ENCODE data around the gene PAQR8.

PAQR8 gene

DNA sequence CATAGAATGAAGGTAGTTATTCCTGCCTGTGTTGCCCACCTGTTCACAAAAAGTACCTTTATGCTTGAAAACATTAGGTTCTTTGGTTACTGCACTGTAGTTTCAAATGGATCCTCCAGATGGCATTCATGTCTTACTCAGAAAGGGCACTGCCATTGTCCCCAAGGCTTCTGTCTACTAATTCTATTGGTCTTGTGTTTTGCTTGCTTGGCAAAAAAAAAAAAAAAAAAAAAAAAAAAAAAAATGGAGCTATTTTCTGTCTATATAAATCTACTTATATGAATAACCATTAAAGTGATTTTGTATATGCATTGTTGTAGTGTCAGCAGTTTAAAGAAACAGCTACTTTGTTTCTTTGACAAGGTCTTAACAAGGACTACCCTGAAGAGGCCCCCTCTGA is 45.5 kb downstream of the PAQR8 start:
- no peak for TF ChIP-seq TEAD4 (IDR thresholded peaks at IDR 0.05)
- TF ChIP-seq CREB1 (IDR thresholded peaks at IDR 0.05; ENCODE audit: low read depth), result no peak
- TF ChIP-seq EP300 (IDR thresholded peaks at IDR 0.05; ENCODE audit: borderline replicate concordance), result no peak
- TF ChIP-seq, protein P1, sequence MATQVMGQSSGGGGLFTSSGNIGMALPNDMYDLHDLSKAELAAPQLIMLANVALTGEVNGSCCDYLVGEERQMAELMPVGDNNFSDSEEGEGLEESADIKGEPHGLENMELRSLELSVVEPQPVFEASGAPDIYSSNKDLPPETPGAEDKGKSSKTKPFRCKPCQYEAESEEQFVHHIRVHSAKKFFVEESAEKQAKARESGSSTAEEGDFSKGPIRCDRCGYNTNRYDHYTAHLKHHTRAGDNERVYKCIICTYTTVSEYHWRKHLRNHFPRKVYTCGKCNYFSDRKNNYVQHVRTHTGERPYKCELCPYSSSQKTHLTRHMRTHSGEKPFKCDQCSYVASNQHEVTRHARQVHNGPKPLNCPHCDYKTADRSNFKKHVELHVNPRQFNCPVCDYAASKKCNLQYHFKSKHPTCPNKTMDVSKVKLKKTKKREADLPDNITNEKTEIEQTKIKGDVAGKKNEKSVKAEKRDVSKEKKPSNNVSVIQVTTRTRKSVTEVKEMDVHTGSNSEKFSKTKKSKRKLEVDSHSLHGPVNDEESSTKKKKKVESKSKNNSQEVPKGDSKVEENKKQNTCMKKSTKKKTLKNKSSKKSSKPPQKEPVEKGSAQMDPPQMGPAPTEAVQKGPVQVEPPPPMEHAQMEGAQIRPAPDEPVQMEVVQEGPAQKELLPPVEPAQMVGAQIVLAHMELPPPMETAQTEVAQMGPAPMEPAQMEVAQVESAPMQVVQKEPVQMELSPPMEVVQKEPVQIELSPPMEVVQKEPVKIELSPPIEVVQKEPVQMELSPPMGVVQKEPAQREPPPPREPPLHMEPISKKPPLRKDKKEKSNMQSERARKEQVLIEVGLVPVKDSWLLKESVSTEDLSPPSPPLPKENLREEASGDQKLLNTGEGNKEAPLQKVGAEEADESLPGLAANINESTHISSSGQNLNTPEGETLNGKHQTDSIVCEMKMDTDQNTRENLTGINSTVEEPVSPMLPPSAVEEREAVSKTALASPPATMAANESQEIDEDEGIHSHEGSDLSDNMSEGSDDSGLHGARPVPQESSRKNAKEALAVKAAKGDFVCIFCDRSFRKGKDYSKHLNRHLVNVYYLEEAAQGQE (IDR thresholded peaks at IDR 0.05; ENCODE audit: low read depth), result no peak
- TF ChIP-seq, protein P2, sequence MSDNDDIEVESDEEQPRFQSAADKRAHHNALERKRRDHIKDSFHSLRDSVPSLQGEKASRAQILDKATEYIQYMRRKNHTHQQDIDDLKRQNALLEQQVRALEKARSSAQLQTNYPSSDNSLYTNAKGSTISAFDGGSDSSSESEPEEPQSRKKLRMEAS (IDR thresholded peaks at IDR 0.05), result no peak
- TF ChIP-seq RAD21 (IDR thresholded peaks at IDR 0.05; ENCODE audit: low read depth), result peak; percentile 86
- no peak for TF ChIP-seq CEBPB (IDR thresholded peaks at IDR 0.05)
- no peak for TF ChIP-seq YY1 (IDR thresholded peaks at IDR 0.05; ENCODE audit: low read depth)

DNA sequence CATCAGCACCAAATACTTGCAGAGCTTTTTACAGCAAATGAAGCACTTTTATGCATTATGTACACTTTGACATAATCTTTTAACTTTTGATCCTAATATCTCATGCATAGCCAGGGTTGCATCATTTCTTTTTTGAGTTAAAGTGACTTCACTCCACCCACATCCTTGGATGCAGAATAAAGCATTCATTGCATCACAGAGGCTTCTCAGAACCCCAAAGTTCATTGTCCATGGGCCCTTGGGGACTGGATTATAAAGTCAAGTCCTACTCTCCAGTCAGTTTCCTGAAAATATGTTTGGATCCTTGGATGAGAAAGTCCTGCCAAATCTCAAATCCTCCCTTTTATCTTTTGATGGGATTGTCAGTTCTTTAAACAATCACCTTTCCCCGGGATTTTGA is 47.5 kb downstream of the PAQR8 start:
- TF ChIP-seq, protein P3, sequence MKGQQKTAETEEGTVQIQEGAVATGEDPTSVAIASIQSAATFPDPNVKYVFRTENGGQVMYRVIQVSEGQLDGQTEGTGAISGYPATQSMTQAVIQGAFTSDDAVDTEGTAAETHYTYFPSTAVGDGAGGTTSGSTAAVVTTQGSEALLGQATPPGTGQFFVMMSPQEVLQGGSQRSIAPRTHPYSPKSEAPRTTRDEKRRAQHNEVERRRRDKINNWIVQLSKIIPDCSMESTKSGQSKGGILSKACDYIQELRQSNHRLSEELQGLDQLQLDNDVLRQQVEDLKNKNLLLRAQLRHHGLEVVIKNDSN (IDR thresholded peaks at IDR 0.05), result no peak
- TF ChIP-seq YY1 (IDR thresholded peaks at IDR 0.05; ENCODE audit: low read depth) (no peak), EGR1 (IDR thresholded peaks at IDR 0.05) (no peak), FOXM1 (IDR thresholded peaks at IDR 0.05; ENCODE audit: borderline replicate concordance, low read depth) (no peak), NFIC (IDR thresholded peaks at IDR 0.05) (no peak), ZBTB7A (IDR thresholded peaks at IDR 0.05; ENCODE audit: low read depth) (no peak), CEBPB (IDR thresholded peaks at IDR 0.05) (no peak), TEAD4 (IDR thresholded peaks at IDR 0.05) (no peak), RAD21 (IDR thresholded peaks at IDR 0.05; ENCODE audit: low read depth) (no peak), EP300 (IDR thresholded peaks at IDR 0.05; ENCODE audit: borderline replicate concordance) (no peak), CREB1 (IDR thresholded peaks at IDR 0.05; ENCODE audit: low read depth) (no peak), TCF12 (IDR thresholded peaks at IDR 0.05; ENCODE audit: low read depth) (no peak), TAF1 (IDR thresholded peaks at IDR 0.05; ENCODE audit: low read depth) (no peak)
- TF ChIP-seq, protein P2 (IDR thresholded peaks at IDR 0.05), result no peak
- TF ChIP-seq, protein P1 (IDR thresholded peaks at IDR 0.05; ENCODE audit: low read depth), result no peak

DNA sequence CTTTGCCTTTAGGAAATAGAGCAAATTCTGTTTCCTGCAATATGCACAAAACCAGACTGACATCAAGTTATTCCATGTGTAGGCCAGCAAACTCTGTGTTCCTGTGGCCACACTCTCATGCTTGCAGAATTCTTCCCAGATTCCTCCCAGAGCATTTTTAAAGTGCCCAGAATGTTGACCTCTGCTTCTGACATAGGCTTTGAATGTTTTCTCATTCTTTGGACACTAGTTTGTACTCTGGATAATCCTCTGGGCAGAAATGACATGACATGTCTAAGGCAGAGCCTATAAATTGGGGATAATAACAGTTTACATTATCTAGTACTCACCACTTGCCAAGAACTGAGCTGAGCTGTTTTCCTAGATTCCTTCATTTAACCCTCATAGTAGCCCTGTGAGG is 49.0 kb downstream of the PAQR8 start:
- TF ChIP-seq TEAD4 (IDR thresholded peaks at IDR 0.05) (no peak), CREB1 (IDR thresholded peaks at IDR 0.05; ENCODE audit: low read depth) (no peak), TCF12 (IDR thresholded peaks at IDR 0.05; ENCODE audit: low read depth) (no peak), FOXM1 (IDR thresholded peaks at IDR 0.05; ENCODE audit: borderline replicate concordance, low read depth) (no peak), YY1 (IDR thresholded peaks at IDR 0.05; ENCODE audit: low read depth) (no peak), RAD21 (IDR thresholded peaks at IDR 0.05; ENCODE audit: low read depth) (no peak), NFIC (IDR thresholded peaks at IDR 0.05) (no peak), ZBTB7A (IDR thresholded peaks at IDR 0.05; ENCODE audit: low read depth) (no peak), EP300 (IDR thresholded peaks at IDR 0.05; ENCODE audit: borderline replicate concordance) (no peak), TAF1 (IDR thresholded peaks at IDR 0.05; ENCODE audit: low read depth) (no peak), CEBPB (IDR thresholded peaks at IDR 0.05) (no peak), EGR1 (IDR thresholded peaks at IDR 0.05) (no peak)
- TF ChIP-seq, protein P3 (IDR thresholded peaks at IDR 0.05), result no peak
- TF ChIP-seq, protein P1 (IDR thresholded peaks at IDR 0.05; ENCODE audit: low read depth), result no peak

DNA sequence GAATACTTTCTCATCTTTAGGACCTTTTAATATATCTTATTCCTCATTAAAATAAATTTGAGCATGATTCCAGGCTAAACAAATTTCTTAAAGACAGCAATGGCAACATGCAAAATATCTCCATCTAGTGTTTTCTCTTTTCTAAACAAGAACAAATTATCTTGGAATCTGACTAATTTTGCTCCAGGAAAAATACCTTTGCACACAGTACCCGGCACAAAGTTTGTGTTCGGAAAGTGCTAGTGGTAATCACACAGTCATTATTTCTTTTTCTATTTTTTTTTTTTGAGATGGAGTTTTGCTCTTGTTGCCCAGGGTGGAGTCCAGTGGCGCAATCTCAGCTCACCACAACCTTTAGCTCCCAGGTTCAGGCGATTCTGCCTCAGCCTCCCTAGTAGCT is 50.0 kb downstream of the PAQR8 start:
- TF ChIP-seq EP300 (IDR thresholded peaks at IDR 0.05; ENCODE audit: borderline replicate concordance) (no peak), TEAD4 (IDR thresholded peaks at IDR 0.05) (no peak), YY1 (IDR thresholded peaks at IDR 0.05; ENCODE audit: low read depth) (no peak), RAD21 (IDR thresholded peaks at IDR 0.05; ENCODE audit: low read depth) (no peak), FOXM1 (IDR thresholded peaks at IDR 0.05; ENCODE audit: borderline replicate concordance, low read depth) (no peak), CEBPB (IDR thresholded peaks at IDR 0.05) (no peak), ZBTB7A (IDR thresholded peaks at IDR 0.05; ENCODE audit: low read depth) (no peak), TCF12 (IDR thresholded peaks at IDR 0.05; ENCODE audit: low read depth) (no peak), CREB1 (IDR thresholded peaks at IDR 0.05; ENCODE audit: low read depth) (no peak), EGR1 (IDR thresholded peaks at IDR 0.05) (no peak), NFIC (IDR thresholded peaks at IDR 0.05) (no peak)
- TF ChIP-seq, protein P2 (IDR thresholded peaks at IDR 0.05), result no peak
- TF ChIP-seq, protein P1 (IDR thresholded peaks at IDR 0.05; ENCODE audit: low read depth), result no peak
- TF ChIP-seq, protein P3 (IDR thresholded peaks at IDR 0.05), result no peak
